Stomach smooth muscle (tissue), 2 donors: ENCODE results near the gene PKD1L1.

ENCODE experiments used
- H3K27ac ChIP-seq: one replicate; pipeline ENCODE4 v1.7.0; 2013; ENCODE audit warnings: mild to moderate bottlenecking, low read length, inconsistent platforms
- H3K27me3 ChIP-seq, 2 donors: one replicate each; pipeline ENCODE4 v1.7.0; 2013; ENCODE audit warnings: low read length in 2 of 2; ENCODE audit not compliant: insufficient read depth in 2 of 2, control insufficient read depth in 1 of 2
- H3K36me3 ChIP-seq, 2 donors: one replicate each; pipeline ENCODE4 v1.7.0; 2013; ENCODE audit warnings: low read length in 2 of 2; ENCODE audit not compliant: control insufficient read depth in 2 of 2, insufficient read depth in 2 of 2
- H3K4me1 ChIP-seq: one replicate; pipeline ENCODE4 v1.7.0; 2013; ENCODE audit warnings: low read length; ENCODE audit not compliant: control insufficient read depth, insufficient read depth
- H3K4me3 ChIP-seq, 2 donors: one replicate each; pipeline ENCODE4 v1.7.0; 2013; ENCODE audit warnings: low read length in 2 of 2
- H3K9ac ChIP-seq, 2 donors: one replicate each; pipeline ENCODE4 v1.7.0; 2013; ENCODE audit warnings: low read length in 2 of 2, mild to moderate bottlenecking in 1 of 2
- H3K9me3 ChIP-seq, 2 donors: one replicate each; pipeline ENCODE4 v1.7.0; 2013; ENCODE audit warnings: low read length in 2 of 2; ENCODE audit not compliant: control insufficient read depth in 2 of 2
- donor health status: healthy.
- donor health status: Pancreatic carcinoma.

PKD1L1 gene

DNA sequence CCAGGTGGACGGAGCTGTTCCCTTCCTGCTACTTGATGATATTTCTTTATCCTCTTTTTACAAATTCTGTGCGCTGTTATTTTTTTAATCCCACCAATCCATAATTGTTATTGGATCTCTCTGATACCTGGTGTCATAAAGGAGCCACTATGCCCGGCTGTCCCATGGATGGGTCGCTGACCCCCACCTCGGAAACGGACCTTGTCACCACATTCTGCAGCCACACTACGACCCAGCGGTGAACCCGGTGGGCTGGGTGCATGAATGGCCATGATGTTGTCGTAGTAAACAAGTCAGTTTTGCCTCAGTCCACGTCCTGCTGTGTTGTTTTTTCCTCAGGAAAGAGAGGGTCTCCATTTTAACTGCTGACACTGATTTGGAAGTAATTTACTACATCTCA, 112.2 kb downstream of the PKD1L1 start:
- Histone ChIP-seq H3K27me3 (peaks cover 0 to 2% of the 10 kb centered on the region in 2 donors), H3K4me3 (no peak overlapping the region), H3K36me3 (no peaks in the 10 kb centered on the region), H3K9ac (no peak overlapping the region), H3K9me3 (no peaks in the 10 kb centered on the region), H3K4me1 (no peaks in the 10 kb centered on the region), H3K27ac (no peak overlapping the region)

DNA sequence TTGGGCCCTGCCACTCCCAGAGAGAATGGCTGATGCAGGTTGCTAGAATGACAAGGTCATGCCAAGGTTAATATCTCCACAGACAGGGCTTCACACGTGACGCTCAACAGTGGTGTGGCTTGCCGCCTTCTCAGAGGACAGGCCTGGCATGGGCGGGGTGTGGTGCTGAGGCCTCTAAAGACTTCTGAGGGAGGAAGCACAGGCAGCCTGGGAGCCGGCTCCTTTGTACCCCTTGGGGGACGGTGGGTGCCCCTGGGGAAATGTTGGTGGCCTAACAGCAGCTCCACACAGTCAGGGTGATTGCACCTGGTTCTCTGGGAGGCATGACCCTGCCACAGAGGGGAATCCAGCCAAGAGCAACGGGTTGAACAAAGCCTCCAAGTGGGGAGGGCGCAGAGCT, 115.1 kb downstream of the PKD1L1 start:
- no peak overlapping the region for H3K27ac ChIP-seq
- H3K9ac ChIP-seq = no peak overlapping the region
- no peak overlapping the region for H3K4me3 ChIP-seq
- no peaks in the 10 kb centered on the region for H3K36me3 ChIP-seq
- H3K9me3 ChIP-seq = no peaks in the 10 kb centered on the region
- H3K27me3 ChIP-seq = peaks cover 0 to 2% of the 10 kb centered on the region in 2 donors
- H3K4me1 ChIP-seq = no peaks in the 10 kb centered on the region

DNA sequence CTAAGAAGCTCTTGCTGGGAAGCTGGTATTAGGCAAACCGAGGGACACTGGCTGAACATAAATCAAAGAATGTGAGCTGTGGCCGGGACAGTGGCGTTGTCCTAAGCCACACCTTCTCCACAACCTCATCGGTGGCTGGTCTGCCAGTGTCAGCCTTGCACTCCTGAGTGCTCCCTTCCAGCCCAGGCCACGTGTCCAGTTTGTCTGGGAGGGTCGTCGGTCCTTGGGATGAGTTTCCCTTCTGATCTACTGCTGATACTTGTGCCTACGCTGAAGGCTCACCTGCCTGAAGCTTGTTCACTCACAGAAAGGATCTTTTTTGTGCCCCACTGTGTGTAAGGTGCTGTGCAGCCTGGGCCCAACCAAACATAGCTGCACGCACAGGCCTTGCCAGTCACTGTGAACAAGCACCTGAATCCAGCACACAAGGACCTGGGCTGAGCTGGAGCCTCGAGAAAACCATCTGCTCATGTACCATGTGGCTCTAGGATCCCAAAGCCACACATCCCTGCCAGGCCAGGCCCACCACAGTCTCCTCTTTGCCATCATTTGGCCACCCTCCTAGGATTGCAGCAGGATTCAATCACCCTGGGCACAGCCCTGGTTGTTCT, 116.1 kb downstream of the PKD1L1 start:
- Histone ChIP-seq H3K4me3 (no peak overlapping the region), H3K27ac (no peak overlapping the region), H3K27me3 (peaks cover 0 to 2% of the 10 kb centered on the region in 2 donors)

DNA sequence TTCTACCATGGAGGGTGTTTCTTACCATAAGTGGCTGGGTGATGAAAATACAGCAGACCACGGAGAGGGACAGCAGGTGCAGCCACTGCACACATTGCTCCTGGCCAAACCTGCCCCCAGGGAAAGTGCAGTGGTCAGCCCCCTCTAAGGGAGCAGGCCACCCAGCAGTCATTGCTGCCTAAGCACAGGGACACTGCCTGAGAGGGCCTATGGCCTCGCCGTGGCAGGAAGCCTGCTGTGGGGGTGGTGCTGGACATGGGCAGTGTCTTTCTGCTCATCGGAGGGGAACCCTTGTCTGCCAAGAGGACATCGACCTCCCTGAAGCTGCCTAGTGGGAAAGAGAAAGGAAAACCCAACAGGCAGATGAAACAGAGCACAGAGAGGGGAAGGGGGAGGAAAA, 118.3 kb downstream of the PKD1L1 start:
- no peaks in the 10 kb centered on the region for H3K9me3 ChIP-seq
- H3K9ac ChIP-seq = no peak overlapping the region
- no peak overlapping the region for H3K27ac ChIP-seq
- no peaks in the 10 kb centered on the region for H3K4me1 ChIP-seq
- no peak overlapping the region for H3K4me3 ChIP-seq
- no peaks in the 10 kb centered on the region for H3K27me3 ChIP-seq
- no peaks in the 10 kb centered on the region for H3K36me3 ChIP-seq

More for the DNA sequence above, 116.1 kb downstream of the PKD1L1 start:
- H3K36me3 ChIP-seq = no peaks in the 10 kb centered on the region
- H3K9ac ChIP-seq = no peak overlapping the region
- H3K9me3 ChIP-seq = no peaks in the 10 kb centered on the region
- H3K4me1 ChIP-seq = no peaks in the 10 kb centered on the region

DNA sequence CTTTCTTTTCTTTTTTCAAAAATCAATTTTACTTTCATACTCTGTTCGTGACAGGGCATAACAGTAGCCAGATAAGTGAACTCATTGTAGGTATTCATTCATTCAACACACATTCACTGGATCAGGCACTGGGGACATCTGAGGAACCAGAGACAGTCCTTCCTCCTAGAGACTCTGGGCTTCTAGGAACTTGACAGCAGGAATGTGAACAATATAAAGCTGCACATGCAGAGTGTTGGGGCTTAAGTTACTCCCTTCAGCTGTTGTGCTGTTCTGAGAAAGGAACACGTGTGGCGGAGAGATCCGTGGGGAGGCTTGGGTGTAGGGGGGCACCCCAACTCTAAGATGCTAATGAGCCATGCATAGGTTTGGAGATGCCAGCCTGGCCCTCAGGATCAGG, 120.4 kb downstream of the PKD1L1 start:
- no peaks in the 10 kb centered on the region for H3K4me1 ChIP-seq
- H3K9me3 ChIP-seq = no peaks in the 10 kb centered on the region
- H3K9ac ChIP-seq = no peak overlapping the region
- no peaks in the 10 kb centered on the region for H3K36me3 ChIP-seq
- H3K27me3 ChIP-seq = no peaks in the 10 kb centered on the region
- no peak overlapping the region for H3K27ac ChIP-seq
- no peak overlapping the region for H3K4me3 ChIP-seq

DNA sequence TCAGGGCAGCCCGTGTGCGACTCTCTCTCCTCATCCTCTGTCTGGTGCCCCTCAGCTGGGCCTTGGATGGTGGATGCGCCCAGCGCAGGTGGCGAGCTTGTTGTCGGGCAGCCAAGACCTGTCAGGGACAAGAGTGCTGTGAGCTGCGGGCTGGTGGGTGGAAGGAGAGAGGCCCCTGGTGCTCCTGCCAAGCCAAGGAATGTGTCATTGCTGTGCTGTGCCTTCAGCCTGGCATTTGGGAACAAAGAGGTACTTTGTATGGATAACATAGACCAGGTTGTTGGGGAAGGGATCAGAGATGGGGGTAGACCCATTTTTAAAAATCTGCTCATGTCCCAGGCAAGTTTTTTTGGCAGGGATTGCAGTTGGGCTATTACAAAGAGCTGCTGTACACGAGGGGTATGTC, 120.9 kb downstream of the PKD1L1 start:
- Histone ChIP-seq H3K36me3 (no peaks in the 10 kb centered on the region), H3K4me3 (no peak overlapping the region), H3K4me1 (no peaks in the 10 kb centered on the region), H3K9ac (no peak overlapping the region), H3K27ac (no peak overlapping the region), H3K27me3 (no peaks in the 10 kb centered on the region), H3K9me3 (no peaks in the 10 kb centered on the region)

DNA sequence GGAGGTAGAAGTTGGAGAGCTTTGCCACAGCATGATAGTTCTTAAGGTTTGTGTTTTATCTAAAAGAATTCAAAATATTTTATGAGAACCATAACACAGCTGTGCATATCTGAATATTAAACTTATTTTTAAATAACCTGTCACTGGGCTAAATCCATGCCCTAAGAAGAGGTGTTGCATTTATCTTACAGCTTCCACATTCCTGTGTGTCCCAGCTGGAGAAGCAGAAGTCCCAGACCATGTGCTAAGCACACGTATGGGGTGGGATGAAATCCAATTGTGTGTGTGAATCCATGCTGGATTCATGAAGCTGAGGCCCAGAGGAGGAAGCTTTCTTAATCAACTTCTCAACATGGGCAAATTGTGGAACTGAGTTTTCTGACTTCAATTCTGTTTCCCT, 121.5 kb downstream of the PKD1L1 start:
- Histone ChIP-seq H3K27ac (no peak overlapping the region), H3K9me3 (no peaks in the 10 kb centered on the region), H3K9ac (no peak overlapping the region), H3K36me3 (no peaks in the 10 kb centered on the region), H3K4me1 (no peaks in the 10 kb centered on the region), H3K27me3 (no peaks in the 10 kb centered on the region), H3K4me3 (no peak overlapping the region)

DNA sequence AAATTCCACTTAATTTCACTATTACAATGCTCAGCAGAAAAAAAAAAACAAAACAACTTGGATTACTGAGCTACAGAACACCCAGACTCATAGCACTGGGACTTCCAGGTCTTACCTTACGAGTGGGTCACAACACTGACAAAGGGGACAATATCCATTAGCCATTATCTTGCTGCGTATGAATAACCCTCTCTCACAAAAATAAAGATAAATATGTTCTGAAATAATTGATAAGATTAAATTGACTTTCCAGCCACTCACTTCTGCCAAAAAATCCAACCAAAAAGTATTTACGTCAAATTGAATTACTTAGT, 128.7 kb downstream of the PKD1L1 start:
- H3K27me3 ChIP-seq = no peaks in the 10 kb centered on the region
- peaks cover 3% of the 10 kb centered on the region for H3K4me1 ChIP-seq
- no peak overlapping the region for H3K4me3 ChIP-seq
- H3K27ac ChIP-seq = no peak overlapping the region
- no peaks in the 10 kb centered on the region for H3K36me3 ChIP-seq
- H3K9me3 ChIP-seq = no peaks in the 10 kb centered on the region
- no peak overlapping the region for H3K9ac ChIP-seq

DNA sequence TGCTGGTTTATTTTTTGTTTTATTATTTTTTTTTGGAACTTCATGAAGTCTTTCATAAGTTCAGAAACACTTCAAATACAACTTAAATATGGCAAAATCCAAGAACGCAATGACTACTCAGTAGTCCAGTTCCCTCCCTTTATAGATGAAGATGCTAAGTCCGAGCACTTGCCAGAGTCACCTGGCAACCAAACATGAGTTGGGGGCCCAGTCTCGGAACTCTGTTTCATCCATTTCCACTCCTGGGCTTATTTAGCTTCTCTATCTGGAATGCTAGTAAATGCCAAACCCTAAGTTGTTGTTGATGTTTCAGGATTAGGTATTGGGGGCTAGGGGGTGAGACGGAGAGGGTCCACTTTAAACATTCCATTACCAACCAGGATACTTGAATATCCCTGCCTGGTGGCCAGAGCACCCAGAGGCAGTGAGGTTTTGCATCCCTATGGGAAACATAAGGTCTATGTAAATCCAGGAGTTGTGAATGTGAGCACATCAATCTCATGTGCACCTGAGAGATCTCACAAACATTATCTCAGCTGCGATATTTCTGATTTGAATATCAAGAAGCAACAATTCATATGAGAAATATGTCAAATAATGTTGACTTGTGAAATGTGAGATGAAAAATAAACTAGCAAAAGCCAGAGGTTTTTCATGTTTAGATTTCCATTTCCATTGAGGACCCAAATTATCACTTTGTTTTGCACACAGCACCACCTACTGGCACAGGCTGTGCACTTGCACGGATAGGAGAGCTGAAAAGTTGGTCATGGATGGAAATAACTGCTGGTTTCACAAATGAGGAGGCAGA, 129.3 kb downstream of the PKD1L1 start:
- Histone ChIP-seq H3K4me3 (no peak overlapping the region), H3K4me1 (peaks cover 3% of the 10 kb centered on the region), H3K27me3 (no peaks in the 10 kb centered on the region), H3K9ac (no peak overlapping the region), H3K36me3 (no peaks in the 10 kb centered on the region), H3K9me3 (no peaks in the 10 kb centered on the region), H3K27ac (no peak overlapping the region)

DNA sequence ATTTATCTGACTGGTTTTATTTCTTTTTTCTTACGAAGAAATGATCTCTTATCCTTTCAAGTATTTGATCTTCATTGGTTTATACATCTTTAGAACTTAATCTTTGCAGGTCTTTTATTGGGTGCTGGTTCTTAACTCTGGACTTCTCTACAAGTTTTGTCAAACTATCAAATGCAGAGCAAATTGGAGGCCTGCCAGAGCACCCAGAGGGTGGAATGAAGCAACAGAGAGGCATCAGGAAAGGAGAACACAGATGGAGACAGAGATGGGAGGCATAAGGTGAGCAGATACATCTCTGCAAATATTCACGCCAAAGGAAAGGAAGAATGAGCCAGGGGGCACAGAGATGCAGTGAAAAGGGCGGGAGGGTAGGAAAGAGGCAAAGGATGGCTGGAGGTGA, 130.3 kb downstream of the PKD1L1 start:
- Histone ChIP-seq H3K27me3 (no peaks in the 10 kb centered on the region), H3K27ac (no peak overlapping the region), H3K36me3 (no peaks in the 10 kb centered on the region)

DNA sequence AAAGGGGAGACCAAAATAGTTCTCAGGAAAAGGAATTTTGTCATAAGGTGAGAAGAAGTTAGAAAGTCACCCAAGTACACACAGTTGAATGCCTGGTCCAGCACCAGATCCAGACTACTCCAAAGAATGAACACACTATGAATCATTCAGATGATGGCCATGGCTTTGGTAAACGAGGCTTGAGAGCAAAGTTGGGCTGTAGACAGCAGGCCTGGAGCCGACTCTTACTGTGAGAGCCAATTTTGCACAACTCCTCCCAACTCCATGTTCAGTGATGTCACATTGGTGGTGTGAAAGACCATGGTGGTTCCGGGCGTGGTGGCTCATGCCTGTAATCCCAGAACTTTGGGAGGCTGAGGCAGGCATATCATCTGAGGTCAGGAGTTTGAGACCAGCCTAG, 131.6 kb downstream of the PKD1L1 start:
- H3K27me3 ChIP-seq = no peaks in the 10 kb centered on the region
- H3K36me3 ChIP-seq = no peaks in the 10 kb centered on the region
- no peak overlapping the region for H3K27ac ChIP-seq
- peaks cover 5% of the 10 kb centered on the region for H3K4me1 ChIP-seq
- H3K9me3 ChIP-seq = no peaks in the 10 kb centered on the region
- H3K4me3 ChIP-seq = no peak overlapping the region
- H3K9ac ChIP-seq = no peak overlapping the region

More for the DNA sequence above, 130.3 kb downstream of the PKD1L1 start:
- H3K4me1 ChIP-seq = peaks cover 5% of the 10 kb centered on the region
- H3K4me3 ChIP-seq = no peak overlapping the region
- H3K9me3 ChIP-seq = no peaks in the 10 kb centered on the region
- H3K9ac ChIP-seq = no peak overlapping the region
